Measurements from ENCODE around the gene TMEM132D. TPM values are rescaled to one million over a fixed set of nuclear protein-coding genes. Genes with fewer than 3 reads are reported as not detected.

Gene TMEM132D
- total RNA-seq, 4 donors from 2014 or later, result 0.35 TPM; not detected in 3

DNA sequence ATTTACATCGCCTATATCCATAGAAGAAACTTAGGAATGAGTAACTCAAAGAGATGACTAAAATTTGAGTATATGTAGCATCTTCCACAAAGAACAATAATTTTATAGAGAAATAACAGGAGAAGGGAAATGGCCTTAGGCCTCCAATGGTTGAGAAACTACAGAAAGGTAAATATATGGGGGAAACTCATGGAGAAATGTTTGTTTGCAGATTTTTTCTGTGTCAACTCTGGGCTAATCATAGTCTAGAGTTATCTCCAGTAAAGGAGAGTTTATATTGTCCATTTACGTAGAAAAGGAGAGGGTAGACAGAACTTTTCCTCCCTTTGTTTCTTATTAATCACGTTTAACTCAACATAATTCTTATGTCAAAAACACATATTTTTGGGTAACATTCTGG, 806.4 kb downstream of the TMEM132D start:
- TF ChIP-seq POLR2A (IDR thresholded peaks at IDR 0.05), result no peak
- TF ChIP-seq, protein P1, sequence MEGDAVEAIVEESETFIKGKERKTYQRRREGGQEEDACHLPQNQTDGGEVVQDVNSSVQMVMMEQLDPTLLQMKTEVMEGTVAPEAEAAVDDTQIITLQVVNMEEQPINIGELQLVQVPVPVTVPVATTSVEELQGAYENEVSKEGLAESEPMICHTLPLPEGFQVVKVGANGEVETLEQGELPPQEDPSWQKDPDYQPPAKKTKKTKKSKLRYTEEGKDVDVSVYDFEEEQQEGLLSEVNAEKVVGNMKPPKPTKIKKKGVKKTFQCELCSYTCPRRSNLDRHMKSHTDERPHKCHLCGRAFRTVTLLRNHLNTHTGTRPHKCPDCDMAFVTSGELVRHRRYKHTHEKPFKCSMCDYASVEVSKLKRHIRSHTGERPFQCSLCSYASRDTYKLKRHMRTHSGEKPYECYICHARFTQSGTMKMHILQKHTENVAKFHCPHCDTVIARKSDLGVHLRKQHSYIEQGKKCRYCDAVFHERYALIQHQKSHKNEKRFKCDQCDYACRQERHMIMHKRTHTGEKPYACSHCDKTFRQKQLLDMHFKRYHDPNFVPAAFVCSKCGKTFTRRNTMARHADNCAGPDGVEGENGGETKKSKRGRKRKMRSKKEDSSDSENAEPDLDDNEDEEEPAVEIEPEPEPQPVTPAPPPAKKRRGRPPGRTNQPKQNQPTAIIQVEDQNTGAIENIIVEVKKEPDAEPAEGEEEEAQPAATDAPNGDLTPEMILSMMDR (IDR thresholded peaks at IDR 0.05), result no peak
- Histone ChIP-seq H3K36me3 (no peaks in the 10 kb centered on the region), H3K4me1 (no peaks in the 10 kb centered on the region), H3K9me3 (no peaks in the 10 kb centered on the region), H3K27me3 (no peaks in the 10 kb centered on the region), H3K27ac (no peak overlapping the region), H3K4me3 (no peak overlapping the region)
- intact Hi-C loops (cut with DNase I; ENCODE audit: low total_unique reads), result no loop called here
- no peak for DNase-seq

DNA sequence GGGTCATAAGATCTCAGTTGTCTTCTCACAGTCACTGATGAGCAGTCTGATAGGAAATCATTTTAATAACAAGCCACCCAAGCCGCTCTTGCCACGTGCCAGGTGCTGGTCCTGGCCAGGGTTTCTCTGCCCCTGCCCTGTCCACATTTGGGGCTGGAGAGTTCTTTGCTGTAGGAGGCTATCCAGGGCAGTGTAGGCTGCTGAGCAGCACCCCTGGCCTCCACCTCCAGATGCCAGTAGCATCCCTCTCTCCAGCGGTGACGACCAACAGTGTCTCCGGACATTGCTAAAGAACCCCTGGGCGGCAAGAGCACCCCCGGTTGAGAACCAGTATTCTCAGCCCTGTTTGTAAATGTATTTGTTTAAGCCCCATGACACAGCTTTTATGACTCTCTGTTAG, 806.9 kb downstream of the TMEM132D start:
- H3K36me3 ChIP-seq, result no peaks in the 10 kb centered on the region
- no peaks in the 10 kb centered on the region for H3K4me1 ChIP-seq
- TF ChIP-seq, protein P1 (IDR thresholded peaks at IDR 0.05), result no peak
- TF ChIP-seq POLR2A (IDR thresholded peaks at IDR 0.05), result no peak
- H3K9me3 ChIP-seq, result no peaks in the 10 kb centered on the region
- intact Hi-C loops (cut with DNase I; ENCODE audit: low total_unique reads), result no loop called here
- H3K27ac ChIP-seq, result no peak overlapping the region
- H3K27me3 ChIP-seq, result no peaks in the 10 kb centered on the region
- no peak overlapping the region for H3K4me3 ChIP-seq
- no peak for DNase-seq

DNA sequence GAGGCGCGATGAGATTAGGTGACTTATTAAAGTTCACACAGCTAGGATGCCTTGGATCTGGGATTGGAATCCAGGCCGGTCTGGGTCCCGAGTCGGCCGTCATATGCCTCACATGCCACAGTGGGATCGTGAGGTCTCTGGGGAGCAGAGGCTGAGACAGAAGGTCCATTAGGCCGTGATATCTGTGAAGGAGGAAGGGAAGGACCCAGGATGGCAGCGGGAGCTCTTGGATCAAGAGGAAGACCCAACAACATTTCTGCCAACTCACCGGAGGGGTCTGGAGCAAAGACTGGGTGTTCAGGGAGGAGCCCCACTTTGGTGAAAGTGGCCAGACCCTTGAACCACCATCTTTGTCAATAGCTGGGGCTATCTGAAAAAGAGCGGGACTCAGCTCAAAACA, 807.6 kb downstream of the TMEM132D start:
- H3K4me1 ChIP-seq, result no peaks in the 10 kb centered on the region
- no peaks in the 10 kb centered on the region for H3K27me3 ChIP-seq
- H3K9me3 ChIP-seq, result no peaks in the 10 kb centered on the region
- no peak overlapping the region for H3K4me3 ChIP-seq
- TF ChIP-seq POLR2A (IDR thresholded peaks at IDR 0.05), result no peak
- TF ChIP-seq, protein P1 (IDR thresholded peaks at IDR 0.05), result no peak
- intact Hi-C loops (cut with DNase I; ENCODE audit: low total_unique reads), result no loop called here
- no peak for DNase-seq
- no peak overlapping the region for H3K27ac ChIP-seq
- no peaks in the 10 kb centered on the region for H3K36me3 ChIP-seq

DNA sequence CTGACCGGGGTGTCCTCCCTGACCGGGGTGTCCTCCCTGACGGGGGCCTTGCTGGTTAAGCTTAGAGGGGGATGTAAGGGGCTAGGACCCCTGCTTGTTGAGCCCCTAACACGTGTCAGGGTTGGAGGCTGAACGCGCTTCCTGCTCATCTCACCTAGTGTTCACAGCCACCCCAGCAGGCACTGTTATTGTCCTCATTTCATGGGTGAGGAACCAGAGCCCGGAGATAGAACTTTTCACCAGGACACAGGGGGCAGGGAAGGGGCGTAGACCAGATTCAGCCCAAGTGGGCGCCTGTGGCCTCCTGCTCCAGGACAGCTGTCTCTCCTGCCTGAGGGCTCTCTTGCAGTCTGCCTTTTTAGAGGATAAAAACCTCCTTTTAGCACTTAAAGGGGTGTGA, 814.2 kb downstream of the TMEM132D start:
- Histone ChIP-seq H3K27me3 (no peaks in the 10 kb centered on the region), H3K36me3 (no peaks in the 10 kb centered on the region), H3K27ac (no peak overlapping the region), H3K9me3 (no peaks in the 10 kb centered on the region), H3K4me3 (no peak overlapping the region), H3K4me1 (no peaks in the 10 kb centered on the region)
- intact Hi-C loops (cut with DNase I; ENCODE audit: low total_unique reads), result no loop called here
- no peak for TF ChIP-seq POLR2A (IDR thresholded peaks at IDR 0.05)
- TF ChIP-seq, protein P1 (IDR thresholded peaks at IDR 0.05), result no peak
- DNase-seq, result no peak

DNA sequence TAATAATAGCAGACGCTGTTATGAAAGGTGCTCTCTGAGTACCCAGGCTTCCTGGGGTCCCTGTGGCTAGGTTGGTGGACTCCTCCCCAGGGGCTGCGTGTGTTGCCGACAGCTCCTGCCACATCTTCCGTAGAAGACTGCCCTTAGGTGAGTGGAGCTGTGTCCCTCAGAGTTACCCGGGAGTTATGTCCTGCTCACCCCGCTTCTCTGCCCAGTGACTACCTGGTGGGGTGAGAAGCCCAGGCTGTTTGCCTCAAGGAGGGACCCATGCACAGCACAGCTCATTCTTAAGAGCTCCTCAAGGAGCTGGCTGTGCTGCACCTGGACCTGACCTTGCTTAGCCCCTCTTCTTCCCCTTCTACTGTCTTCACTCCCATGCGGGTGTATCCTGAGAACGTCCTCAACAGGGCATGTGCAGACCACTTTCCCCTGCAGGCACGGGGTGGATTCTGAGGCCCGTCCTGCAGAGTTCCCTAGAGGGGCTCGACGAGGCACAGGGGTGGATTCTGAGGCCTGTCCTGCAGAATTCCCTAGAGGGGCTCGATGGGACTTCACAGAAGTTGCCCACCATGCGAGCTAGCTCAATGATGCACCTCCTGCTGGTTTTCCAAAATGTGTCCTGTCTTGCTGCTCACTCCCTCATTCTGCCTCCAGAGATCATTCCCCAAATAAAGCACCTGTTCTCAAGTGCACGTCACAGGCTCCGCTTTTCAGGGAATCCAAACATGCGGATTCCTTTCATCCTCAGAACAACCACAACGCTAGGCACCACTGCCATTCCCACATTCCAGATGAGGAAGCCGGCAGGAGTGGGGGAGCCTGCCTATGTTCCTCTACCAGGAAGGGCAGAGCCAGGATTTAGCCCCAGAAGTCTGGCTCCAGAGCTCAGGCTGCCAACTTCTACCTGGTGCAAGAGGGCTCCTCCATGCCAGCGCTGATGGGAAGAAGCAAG, 818.7 kb downstream of the TMEM132D start:
- DNase-seq, result no peak
- TF ChIP-seq, protein P1 (IDR thresholded peaks at IDR 0.05), result no peak
- no peak for TF ChIP-seq POLR2A (IDR thresholded peaks at IDR 0.05)
- Histone ChIP-seq H3K27me3 (no peaks in the 10 kb centered on the region), H3K9me3 (no peaks in the 10 kb centered on the region), H3K4me3 (no peak overlapping the region), H3K36me3 (no peaks in the 10 kb centered on the region), H3K4me1 (no peaks in the 10 kb centered on the region), H3K27ac (no peak overlapping the region)
- intact Hi-C loops (cut with DNase I; ENCODE audit: low total_unique reads), result no loop called here
